Skeletal muscle tissue (tissue), 4 donors: Measurements from ENCODE around the gene CEP70. TPM values are rescaled to one million over a fixed set of nuclear protein-coding genes. Genes with fewer than 3 reads are reported as not detected.
"Not testable (repeated sequence)": the region's sequence is repeated elsewhere in the genome, so short reads cannot be mapped to it uniquely, and the experiment has no call there.

Experiments
- H3K27ac ChIP-seq: one replicate; pipeline ENCODE4 v1.7.0; 2013; ENCODE audit warnings: mild to moderate bottlenecking, low read depth, low read length, inconsistent platforms
- H3K27me3 ChIP-seq, 3 donors: one replicate each; pipeline ENCODE4 v1.7.0; 2013; ENCODE audit warnings: low read length in 3 of 3; ENCODE audit not compliant: control insufficient read depth in 3 of 3, insufficient read depth in 3 of 3
- H3K36me3 ChIP-seq, 3 donors: one replicate each; pipeline ENCODE4 v1.7.0; 2013; ENCODE audit warnings: low read length in 3 of 3; ENCODE audit not compliant: control insufficient read depth in 3 of 3, insufficient read depth in 3 of 3
- H3K4me1 ChIP-seq, 3 donors: one replicate each; pipeline ENCODE4 v1.7.0; 2013; ENCODE audit warnings: low read length in 3 of 3, mild to moderate bottlenecking in 3 of 3; ENCODE audit not compliant: control insufficient read depth in 3 of 3, insufficient read depth in 3 of 3
- H3K4me3 ChIP-seq, 3 donors: one replicate each; pipeline ENCODE4 v1.7.0; 2013; ENCODE audit warnings: low read length in 3 of 3
- H3K9ac ChIP-seq, 3 donors: one replicate each; pipeline ENCODE4 v1.7.0; 2013; ENCODE audit warnings: low read length in 3 of 3, mild to moderate bottlenecking in 3 of 3, moderate library complexity in 2 of 3, low read depth in 1 of 3
- H3K9me3 ChIP-seq, 3 donors: one replicate each; pipeline ENCODE4 v1.7.0; 2013; ENCODE audit warnings: low read length in 3 of 3; ENCODE audit not compliant: control insufficient read depth in 3 of 3
- total RNA-seq: library from RNA; depleted of rRNA; stranded (reverse); fragments of >200 nt; gene quantifications from one replicate; pipeline ENCODE4 v1.2.3, GENCODE V29; 2014
- donor health status: Osteomylitis.

The CEP70 gene
- total RNA-seq, 1 donor from 2014 or later = 64.7 TPM

GRCh38 chr3:138457863-138458735 lies 136.0 kb downstream of the CEP70 start:
- H3K9ac ChIP-seq = no peak overlapping the region
- H3K4me1 ChIP-seq = peaks cover 12 to 21% (median 15%) of the 10 kb centered on the region in 3 donors
- no peaks in the 10 kb centered on the region for H3K36me3 ChIP-seq
- H3K4me3 ChIP-seq = no peak overlapping the region
- no peaks in the 10 kb centered on the region for H3K27me3 ChIP-seq
- no peaks in the 10 kb centered on the region for H3K9me3 ChIP-seq
- no peak overlapping the region for H3K27ac ChIP-seq

GRCh38 chr3:138456961-138457862 lies 136.8 kb downstream of the CEP70 start:
- Histone ChIP-seq H3K36me3 (no peaks in the 10 kb centered on the region), H3K4me3 (no peak overlapping the region), H3K9me3 (no peaks in the 10 kb centered on the region), H3K9ac (no peak overlapping the region), H3K27ac (no peak overlapping the region), H3K4me1 (peaks cover 12 to 21% (median 15%) of the 10 kb centered on the region in 3 donors), H3K27me3 (no peaks in the 10 kb centered on the region)

- Histone ChIP-seq H3K4me1 (peaks cover 12 to 21% (median 15%) of the 10 kb centered on the region in 3 donors), H3K27me3 (no peaks in the 10 kb centered on the region), H3K9ac (no peak overlapping the region), H3K27ac (no peak overlapping the region), H3K9me3 (no peaks in the 10 kb centered on the region), H3K4me3 (no peak overlapping the region), H3K36me3 (no peaks in the 10 kb centered on the region)
Measured at GRCh38 chr3:138455801-138456716, 138.0 kb downstream of the CEP70 start.

GRCh38 chr3:138453940-138454339 lies 140.1 kb downstream of the CEP70 start:
- H3K27me3 ChIP-seq, H3K4me3 ChIP-seq, H3K9ac ChIP-seq, H3K27ac ChIP-seq, H3K36me3 ChIP-seq, H3K9me3 ChIP-seq: not testable (repeated sequence)
- H3K4me1 ChIP-seq = peaks cover 6 to 21% (median 10%) of the 10 kb centered on the region in 3 donors

- H3K36me3 ChIP-seq = no peaks in the 10 kb centered on the region
- no peak overlapping the region for H3K9ac ChIP-seq
Measured at GRCh38 chr3:138452436-138452835, 141.6 kb downstream of the CEP70 start.

GRCh38 chr3:138451595-138452162 lies 142.4 kb downstream of the CEP70 start:
- no peaks in the 10 kb centered on the region for H3K27me3 ChIP-seq
- H3K4me3 ChIP-seq = no peak overlapping the region
- H3K36me3 ChIP-seq = no peaks in the 10 kb centered on the region
- H3K4me1 ChIP-seq = peaks cover 0 to 10% (median 2%) of the 10 kb centered on the region in 3 donors
- no peak overlapping the region for H3K9ac ChIP-seq
- no peaks in the 10 kb centered on the region for H3K9me3 ChIP-seq
- H3K27ac ChIP-seq = no peak overlapping the region

More at GRCh38 chr3:138452436-138452835, 141.6 kb downstream of the CEP70 start:
- Histone ChIP-seq H3K4me3 (no peak overlapping the region), H3K27ac (no peak overlapping the region), H3K27me3 (no peaks in the 10 kb centered on the region), H3K9me3 (no peaks in the 10 kb centered on the region), H3K4me1 (peaks cover 6 to 18% (median 10%) of the 10 kb centered on the region in 3 donors)

GRCh38 chr3:138450704-138451424 lies 143.2 kb downstream of the CEP70 start:
- H3K9me3 ChIP-seq = no peaks in the 10 kb centered on the region
- H3K27me3 ChIP-seq = no peaks in the 10 kb centered on the region
- H3K4me1 ChIP-seq = peaks cover 0 to 4% (median 2%) of the 10 kb centered on the region in 3 donors
- H3K4me3 ChIP-seq = no peak overlapping the region
- no peak overlapping the region for H3K9ac ChIP-seq
- H3K27ac ChIP-seq = no peak overlapping the region
- H3K36me3 ChIP-seq = no peaks in the 10 kb centered on the region

- Histone ChIP-seq H3K9me3 (no peaks in the 10 kb centered on the region), H3K9ac (no peak overlapping the region), H3K4me1 (peaks cover 0 to 2% (median 0%) of the 10 kb centered on the region in 3 donors), H3K4me3 (no peak overlapping the region), H3K27ac (no peak overlapping the region), H3K27me3 (no peaks in the 10 kb centered on the region), H3K36me3 (no peaks in the 10 kb centered on the region)
Measured at GRCh38 chr3:138450181-138450580, 143.9 kb downstream of the CEP70 start.
